GM12801 (cell line): ENCODE data around the gene PRAMEF14.
"Not testable (repeated sequence)": the region's sequence is repeated elsewhere in the genome, so short reads cannot be mapped to it uniquely, and the experiment has no call there.

Source experiments
- CTCF ChIP-seq: IDR thresholded peaks from one replicate; pipeline ENCODE4 v1.5.1; 2011; ENCODE audit warnings: control low read depth; ENCODE audit not compliant: insufficient read length; ENCODE audit errors: extremely low read depth

Gene PRAMEF14

GRCh38 chr1:13347034-13347433 is at the start of gene PRAMEF14:
PRAMEF14 (minus strand) TSS chr1:13347134; CDS start chr1:13345314, 1,820 bp downstream.
- TF ChIP-seq CTCF, result not testable (repeated sequence)

- TF ChIP-seq CTCF, result not testable (repeated sequence)
Measured at GRCh38 chr1:13389332-13389731, 42.4 kb upstream of the PRAMEF14 start, which contains the start of gene PRAMEF17. PRAMEF17 (plus strand) TSS chr1:13389632; CDS start chr1:13389658, 26 bp downstream.

- TF ChIP-seq CTCF, result not testable (repeated sequence)
Measured at GRCh38 chr1:13315281-13315680, 31.7 kb downstream of the PRAMEF14 start, which contains the start of gene PRAMEF15. PRAMEF15 (plus strand) TSS chr1:13315581; CDS start chr1:13318408, 2,827 bp downstream.

- not testable (repeated sequence) for TF ChIP-seq CTCF
Measured at GRCh38 chr1:13303239-13303638, 43.7 kb downstream of the PRAMEF14 start, which contains the start of gene PRAMEF33. PRAMEF33 (plus strand) TSS chr1:13303539; CDS start chr1:13305955, 2,416 bp downstream.
